HCT116 (cell line): ENCODE results near the gene PBX1. TPM values are rescaled to one million over a fixed set of nuclear protein-coding genes. Genes with fewer than 3 reads are reported as not detected.

Experiments
- ATAC-seq: fragments of 200-7000 bp; cut with Tn5 transposase; 2 replicates; pipeline ENCODE4 v1.9.1; 2020; ENCODE audit warnings: mild to moderate bottlenecking, moderate library complexity
- BruUV-seq: library from RNA; stranded (reverse); fragments of 400-500 nt; replicated peaks from 2 replicates; lab custom pipeline; 2021; lab: Mats Ljungman, UMichigan
- CTCF ChIA-PET: fragments of 300-600 bp; sonication (Branson Sonifier 250); formaldehyde crosslinking; loops from one replicate; lab custom pipeline; 2021; ENCODE audit warnings: antibody characterized with exemption; lab: Charles Lee
- POLR2A ChIA-PET: fragments of 300-600, 350-600 bp; sonication (Branson Sonifier 250); formaldehyde crosslinking; loops from one replicate; lab custom pipeline; 2021; ENCODE audit warnings: antibody characterized with exemption; lab: Charles Lee
- RAD21 ChIA-PET, 2 experiments: fragments of 300-600 bp; sonication (Branson Sonifier 250); formaldehyde crosslinking; loops; one replicate each; lab custom pipeline; 2023; ENCODE audit warnings: low total read pairs in 2 of 2; ENCODE audit not compliant: uncharacterized antibody in 2 of 2, unreplicated experiment in 2 of 2, low non-redundant PET in 1 of 2; lab: Charles Lee
- DNase-seq: peaks from one replicate; pipeline ENCODE4 v3.0.0-alpha.2; 2010; ENCODE audit warnings: low read depth, low spot score
- H2AFZ ChIP-seq: fragments of 200-600 bp; shearing (Covaris generic), sonication (generic); 2 replicates; pipeline ENCODE4 v1.6.1; 2017; ENCODE audit warnings: low read depth, mixed run types, mixed read lengths, antibody characterized with exemption, low read length; ENCODE audit not compliant: poor library complexity, severe bottlenecking
- H3K27ac ChIP-seq: 2 replicates; pipeline ENCODE4 v1.5.1; 2012; ENCODE audit warnings: low read depth, low read length
- H3K27me3 ChIP-seq: fragments of 200-600 bp; sonication (generic); 2 replicates; pipeline ENCODE4 v1.6.1; 2016; ENCODE audit warnings: mixed run types, low read length, mixed read lengths; ENCODE audit not compliant: insufficient read depth
- H3K36me3 ChIP-seq, 2 experiments: fragments of 200-500 bp in 1 of 2; fragments of 200-600 bp in 1 of 2; sonication (Bioruptor generic) in 1 of 2; sonication (generic) in 1 of 2; 2 replicates each; pipeline versions ENCODE4 v1.5.1 to v1.6.1; 2014 to 2016; ENCODE audit warnings: low read length in 2 of 2, inconsistent platforms in 1 of 2, mixed read lengths in 1 of 2, mixed run types in 1 of 2; ENCODE audit not compliant: insufficient read depth in 2 of 2, control insufficient read depth in 1 of 2
- H3K4me1 ChIP-seq, 2 experiments: fragments of 200-600 bp in 1 of 2; sonication (generic) in 1 of 2; 2 replicates each; pipeline versions ENCODE4 v1.5.1 to v1.6.1; 2012 to 2017; ENCODE audit warnings: low read length in 2 of 2, inconsistent platforms in 1 of 2, mild to moderate bottlenecking in 1 of 2, mixed read lengths in 1 of 2, mixed run types in 1 of 2, moderate library complexity in 1 of 2; ENCODE audit not compliant: insufficient read depth in 2 of 2, control insufficient read depth in 1 of 2
- H3K4me2 ChIP-seq: fragments of 200-600 bp; sonication (generic); 2 replicates; pipeline ENCODE4 v1.6.1; 2017; ENCODE audit warnings: mixed run types, low read length, mixed read lengths
- H3K4me3 ChIP-seq, 2 experiments: fragments of 200-600 bp in 1 of 2; sonication (generic) in 1 of 2; replicated peaks in 1 of 2; 2 replicates each; pipeline ENCODE4 v1.5.1; 2011 to 2016; ENCODE audit warnings: low read length in 2 of 2, control low read depth in 1 of 2, low read depth in 1 of 2, mild to moderate bottlenecking in 1 of 2, mixed read lengths in 1 of 2, mixed run types in 1 of 2
- H3K79me2 ChIP-seq: fragments of 200-600 bp; sonication (generic); 2 replicates; pipeline ENCODE4 v1.6.1; 2017; ENCODE audit warnings: mild to moderate bottlenecking, mixed run types, low read length, moderate library complexity, mixed read lengths; ENCODE audit not compliant: insufficient read depth
- H3K9ac ChIP-seq: fragments of 200-600 bp; sonication (generic); 2 replicates; pipeline ENCODE4 v1.6.1; 2016; ENCODE audit warnings: low read length, mixed read lengths
- H3K9me2 ChIP-seq: fragments of 200-600 bp; sonication (generic), shearing (Covaris generic); 2 replicates; pipeline ENCODE4 v1.6.1; 2017; ENCODE audit warnings: mixed run types, mild to moderate bottlenecking, moderate library complexity; ENCODE audit not compliant: insufficient read depth
- H3K9me3 ChIP-seq, 2 experiments: fragments of 200-500 bp in 1 of 2; fragments of 200-600 bp in 1 of 2; sonication (Bioruptor generic) in 1 of 2; sonication (generic) in 1 of 2; 2 replicates each; pipeline ENCODE4 v1.6.1; 2014 to 2017; ENCODE audit warnings: low read length in 2 of 2, mixed read lengths in 2 of 2, inconsistent platforms in 1 of 2, low read depth in 1 of 2, mild to moderate bottlenecking in 1 of 2, mixed run types in 1 of 2, moderate library complexity in 1 of 2; ENCODE audit not compliant: control insufficient read depth in 1 of 2, insufficient read depth in 1 of 2
- H4K20me1 ChIP-seq: fragments of 200-600 bp; sonication (generic), shearing (Covaris generic); 2 replicates; pipeline ENCODE4 v1.6.1; 2017; ENCODE audit warnings: mixed run types, mild to moderate bottlenecking, moderate library complexity; ENCODE audit not compliant: insufficient read depth
- EZH2phosphoT487 ChIP-seq: fragments of 200-600 bp; IDR thresholded peaks from 2 replicates; pipeline ENCODE4 v1.6.1; 2018; ENCODE audit warnings: antibody characterized with exemption, borderline replicate concordance
- FOSL1 ChIP-seq: IDR thresholded peaks from 2 replicates; pipeline ENCODE4 v1.6.1; 2012; ENCODE audit warnings: low read depth
- JUND ChIP-seq: IDR thresholded peaks from 2 replicates; pipeline ENCODE4 v1.6.1; 2012
- POLR2A ChIP-seq: IDR thresholded peaks from 2 replicates; pipeline ENCODE4 v1.7.0; 2011; ENCODE audit warnings: borderline replicate concordance; ENCODE audit not compliant: insufficient read depth, insufficient read length; ENCODE audit errors: extremely low read depth
- YY1 ChIP-seq: IDR thresholded peaks from 2 replicates; pipeline ENCODE4 v1.6.1; 2011; ENCODE audit warnings: low read length, low read depth, moderate library complexity, mild to moderate bottlenecking; ENCODE audit not compliant: insufficient replicate concordance; ENCODE audit errors: extremely low read depth
- ZFX ChIP-seq: fragments of 450-650 bp; IDR thresholded peaks from 2 replicates; pipeline ENCODE4 v1.6.1; 2017
- intact Hi-C: fragments of 100-400 bp; cut with micrococcal nuclease; formaldehyde crosslinking; loops from 2 replicates; pipeline ENCODE4 v1.10.0; 2022
- total RNA-seq: library from RNA; stranded (reverse); gene quantifications from one replicate; pipeline ENCODE4 v1.2.1, GENCODE V29; 2021; ENCODE audit not compliant: unreplicated experiment
- TF ChIP-seq, protein P1 (sequence below): IDR thresholded peaks from 2 replicates; pipeline ENCODE4 v1.6.1; 2011; ENCODE audit warnings: mild to moderate bottlenecking, low read length, moderate library complexity; ENCODE audit not compliant: insufficient replicate concordance; ENCODE audit errors: extremely low read depth

The PBX1 gene
- total RNA-seq, 1 experiment from 2014 or later: 29.6 TPM

GRCh38 chr1:164779376-164779775, 220.4 kb downstream of the PBX1 start:
- H3K79me2 ChIP-seq: no peaks in the 10 kb centered on the region
- H3K27ac ChIP-seq: no peak overlapping the region
- no peaks in the 10 kb centered on the region for H3K36me3 ChIP-seq
- no peak for ATAC-seq
- no peak for DNase-seq
- H3K4me2 ChIP-seq: no peak overlapping the region
- H3K9ac ChIP-seq: no peak overlapping the region
- intact Hi-C loops: no loop called here
- no TSS peak for BruUV-seq
- H2AFZ ChIP-seq: no peak overlapping the region
- H3K4me1 ChIP-seq: peaks cover 26 to 30% of the 10 kb centered on the region in 2 experiments
- ChIA-PET RAD21 (no interaction called here), POLR2A (no interaction called here), CTCF (interaction anchor here (1.2 kb wide), 1 partner anchor 8 kb away, joined by 3 read pairs; no protein-coding TSS in a partner anchor)
- TF ChIP-seq FOSL1: no peak
- no peak for TF ChIP-seq YY1
- H4K20me1 ChIP-seq: no peaks in the 10 kb centered on the region
- H3K9me2 ChIP-seq: no peaks in the 10 kb centered on the region
- H3K9me3 ChIP-seq: no peaks in the 10 kb centered on the region
- H3K27me3 ChIP-seq: no peaks in the 10 kb centered on the region
- no peak overlapping the region for H3K4me3 ChIP-seq

DNA sequence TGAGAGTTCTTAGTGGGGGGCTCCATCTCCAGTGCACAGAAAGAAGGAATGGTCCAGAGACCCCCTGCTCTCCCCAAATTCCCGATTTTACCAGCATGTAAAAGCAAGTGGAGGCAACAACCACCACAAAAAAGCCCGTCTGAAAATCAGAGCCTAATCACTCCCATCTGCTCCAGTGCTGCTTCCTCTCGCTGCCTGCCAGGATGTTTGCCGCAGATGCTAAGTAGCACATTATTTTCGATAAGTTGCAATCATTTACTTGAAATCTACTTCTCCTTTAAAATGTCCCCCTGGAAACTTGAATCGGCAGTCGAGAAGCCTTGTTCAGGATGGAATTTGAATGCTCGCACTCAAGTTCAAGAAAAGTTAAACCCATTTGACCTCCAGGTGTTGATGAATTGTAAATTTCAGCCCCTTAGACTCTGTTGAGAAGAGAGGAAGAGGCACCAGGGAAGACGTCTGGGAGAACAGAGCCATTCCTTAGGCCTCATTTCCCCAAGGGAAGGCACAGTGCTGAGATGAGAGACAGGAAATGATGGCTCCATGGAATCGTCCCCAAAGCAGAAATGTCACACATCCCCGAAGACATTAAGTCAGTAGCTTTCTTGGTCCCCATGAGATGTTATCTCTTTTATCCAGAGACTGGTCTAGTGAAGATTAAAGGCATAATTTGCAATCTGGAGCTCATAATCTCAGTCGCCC, 221.3 kb downstream of the PBX1 start:
- peak overlapping the region; percentile 19; the same call in 1 of the 2 replicates for H3K4me2 ChIP-seq
- intact Hi-C loops: no loop called here
- no peak overlapping the region for H3K4me3 ChIP-seq
- ATAC-seq (no peak), DNase-seq (no peak)
- H3K9me2 ChIP-seq: no peaks in the 10 kb centered on the region
- ChIA-PET POLR2A (no interaction called here), CTCF (no interaction called here), RAD21 (no interaction called here)
- no peaks in the 10 kb centered on the region for H3K9me3 ChIP-seq
- BruUV-seq: no TSS peak
- H3K9ac ChIP-seq: no peak overlapping the region
- H3K27me3 ChIP-seq: no peaks in the 10 kb centered on the region
- H3K4me1 ChIP-seq: peaks cover 19 to 24% of the 10 kb centered on the region in 2 experiments
- H2AFZ ChIP-seq: no peak overlapping the region
- H3K79me2 ChIP-seq: no peaks in the 10 kb centered on the region
- H3K36me3 ChIP-seq: no peaks in the 10 kb centered on the region
- TF ChIP-seq, protein P1, sequence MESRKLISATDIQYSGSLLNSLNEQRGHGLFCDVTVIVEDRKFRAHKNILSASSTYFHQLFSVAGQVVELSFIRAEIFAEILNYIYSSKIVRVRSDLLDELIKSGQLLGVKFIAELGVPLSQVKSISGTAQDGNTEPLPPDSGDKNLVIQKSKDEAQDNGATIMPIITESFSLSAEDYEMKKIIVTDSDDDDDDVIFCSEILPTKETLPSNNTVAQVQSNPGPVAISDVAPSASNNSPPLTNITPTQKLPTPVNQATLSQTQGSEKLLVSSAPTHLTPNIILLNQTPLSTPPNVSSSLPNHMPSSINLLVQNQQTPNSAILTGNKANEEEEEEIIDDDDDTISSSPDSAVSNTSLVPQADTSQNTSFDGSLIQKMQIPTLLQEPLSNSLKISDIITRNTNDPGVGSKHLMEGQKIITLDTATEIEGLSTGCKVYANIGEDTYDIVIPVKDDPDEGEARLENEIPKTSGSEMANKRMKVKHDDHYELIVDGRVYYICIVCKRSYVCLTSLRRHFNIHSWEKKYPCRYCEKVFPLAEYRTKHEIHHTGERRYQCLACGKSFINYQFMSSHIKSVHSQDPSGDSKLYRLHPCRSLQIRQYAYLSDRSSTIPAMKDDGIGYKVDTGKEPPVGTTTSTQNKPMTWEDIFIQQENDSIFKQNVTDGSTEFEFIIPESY: no peak
- TF ChIP-seq POLR2A (no peak), JUND (no peak), EZH2phosphoT487 (no peak), ZFX (no peak)
- H3K27ac ChIP-seq: no peak overlapping the region
- H4K20me1 ChIP-seq: no peaks in the 10 kb centered on the region
